ENCODE data around the gene CLSTN2. TPM values are rescaled to one million over a fixed set of nuclear protein-coding genes. Genes with fewer than 3 reads are reported as not detected.

Gene CLSTN2
- total RNA-seq, 1 experiment from 2014 or later, result not detected

GRCh38 chr3:139945386-139945785 lies 10.4 kb downstream of the CLSTN2 start:
- H3K9me3 ChIP-seq (ENCODE audit: insufficient read depth, low read depth), result no peaks in the 10 kb centered on the region
- no peaks in the 10 kb centered on the region for H3K9me2 ChIP-seq (ENCODE audit: insufficient read depth)
- CTCF ChIA-PET, result no interaction called here
- no peaks in the 10 kb centered on the region for H3K79me2 ChIP-seq (ENCODE audit: low read depth)
- H3K27me3 ChIP-seq (ENCODE audit: insufficient read depth, low read depth), result no peaks in the 10 kb centered on the region
- no peak overlapping the region for H3K27ac ChIP-seq
- H3K4me3 ChIP-seq, result no peak overlapping the region
- H3K4me1 ChIP-seq (replicated peaks; ENCODE audit: insufficient read depth), result no peaks in the 10 kb centered on the region
- no peaks in the 10 kb centered on the region for H4K20me1 ChIP-seq (ENCODE audit: insufficient read depth)
- DNase-seq, result no peak
- no peaks in the 10 kb centered on the region for H3K36me3 ChIP-seq (ENCODE audit: low read depth)
- H2AFZ ChIP-seq, result no peak overlapping the region
- POLR2A ChIA-PET (ENCODE audit: unreplicated experiment), result no interaction called here
- TF ChIP-seq EZH2 (IDR thresholded peaks at IDR 0.05; ENCODE audit: low read depth) (no peak), CTCF (conservative IDR thresholded peaks at IDR 0.05) (no peak)
- intact Hi-C loops (cut with micrococcal nuclease; ENCODE audit: unreplicated experiment), result no loop called here
- no TSS peak for BruUV-seq (replicated peaks)
- no peak overlapping the region for H3K4me2 ChIP-seq
- H3F3A ChIP-seq (ENCODE audit: insufficient read depth, low read depth), result no peaks in the 10 kb centered on the region

- POLR2A ChIA-PET (ENCODE audit: unreplicated experiment), result no interaction called here
- Histone ChIP-seq H2AFZ (no peak overlapping the region), H3K36me3 (ENCODE audit: low read depth) (no peaks in the 10 kb centered on the region), H3F3A (ENCODE audit: insufficient read depth, low read depth) (no peaks in the 10 kb centered on the region), H3K4me1 (replicated peaks; ENCODE audit: insufficient read depth) (no peaks in the 10 kb centered on the region), H3K79me2 (ENCODE audit: low read depth) (no peaks in the 10 kb centered on the region), H3K9me3 (ENCODE audit: insufficient read depth, low read depth) (no peaks in the 10 kb centered on the region), H3K9me2 (ENCODE audit: insufficient read depth) (no peaks in the 10 kb centered on the region), H4K20me1 (ENCODE audit: insufficient read depth) (no peaks in the 10 kb centered on the region), H3K4me3 (no peak overlapping the region), H3K27me3 (ENCODE audit: insufficient read depth, low read depth) (no peaks in the 10 kb centered on the region), H3K27ac (no peak overlapping the region), H3K4me2 (no peak overlapping the region)
- BruUV-seq (replicated peaks), result no TSS peak
- CTCF ChIA-PET, result interaction anchor here (0.6 kb wide), 1 partner anchor 693 kb away, joined by 6 read pairs; no protein-coding TSS in a partner anchor
- TF ChIP-seq CTCF (conservative IDR thresholded peaks at IDR 0.05), result no peak
- TF ChIP-seq EZH2 (IDR thresholded peaks at IDR 0.05; ENCODE audit: low read depth), result no peak
- DNase-seq, result no peak
- intact Hi-C loops (cut with micrococcal nuclease; ENCODE audit: unreplicated experiment), result no loop called here
Measured at GRCh38 chr3:139945942-139946341, 11.0 kb downstream of the CLSTN2 start.

- ChIA-PET CTCF (no interaction called here), POLR2A (ENCODE audit: unreplicated experiment) (no interaction called here)
- Histone ChIP-seq H3K79me2 (ENCODE audit: low read depth) (no peaks in the 10 kb centered on the region), H3F3A (ENCODE audit: insufficient read depth, low read depth) (no peaks in the 10 kb centered on the region), H3K9me3 (ENCODE audit: insufficient read depth, low read depth) (no peaks in the 10 kb centered on the region), H3K4me1 (replicated peaks; ENCODE audit: insufficient read depth) (no peaks in the 10 kb centered on the region), H3K4me3 (no peak overlapping the region), H3K27me3 (ENCODE audit: insufficient read depth, low read depth) (no peaks in the 10 kb centered on the region), H3K9me2 (ENCODE audit: insufficient read depth) (no peaks in the 10 kb centered on the region), H3K4me2 (no peak overlapping the region), H3K36me3 (ENCODE audit: low read depth) (no peaks in the 10 kb centered on the region), H2AFZ (no peak overlapping the region), H4K20me1 (ENCODE audit: insufficient read depth) (no peaks in the 10 kb centered on the region), H3K27ac (no peak overlapping the region)
- BruUV-seq (replicated peaks), result no TSS peak
- intact Hi-C loops (cut with micrococcal nuclease; ENCODE audit: unreplicated experiment), result no loop called here
- TF ChIP-seq EZH2 (IDR thresholded peaks at IDR 0.05; ENCODE audit: low read depth) (no peak), CTCF (conservative IDR thresholded peaks at IDR 0.05) (no peak)
- DNase-seq, result no peak
Measured at GRCh38 chr3:139948467-139948866, 13.5 kb downstream of the CLSTN2 start.

Measured in PC-9 (cell line).